Sigmoid colon (tissue), 7 donors: ENCODE data around the gene CCT6B. TPM values are rescaled to one million over a fixed set of nuclear protein-coding genes. Genes with fewer than 3 reads are reported as not detected.
A peak's percentile ranks its signal among the peaks of the same experiment; 100 is the strongest.

Source experiments
- DNase-seq: peaks from one replicate; pipeline ENCODE4 v3.0.0-alpha.2; 2019
- H3K27ac ChIP-seq, 4 donors: fragments of 200-600 bp; sonication (generic); one replicate each; pipeline ENCODE4 v1.5.1; 2016 to 2019; ENCODE audit warnings: mild to moderate bottlenecking in 1 of 4
- H3K27me3 ChIP-seq, 3 donors: fragments of 200-600 bp; sonication (generic); one replicate each; pipeline ENCODE4 v1.5.1; 2019; ENCODE audit warnings: mild to moderate bottlenecking in 1 of 3
- H3K36me3 ChIP-seq, 4 donors: fragments of 200-600 bp; sonication (generic); one replicate each; pipeline ENCODE4 v1.5.1; 2016 to 2019
- H3K4me1 ChIP-seq, 4 donors: fragments of 200-600 bp; sonication (generic); one replicate each; pipeline ENCODE4 v1.5.1; 2017 to 2019
- H3K4me3 ChIP-seq, 4 donors: fragments of 200-600 bp; sonication (generic); one replicate each; pipeline ENCODE4 v1.5.1; 2017 to 2019; ENCODE audit warnings: mild to moderate bottlenecking in 2 of 4, moderate library complexity in 1 of 4
- H3K9me3 ChIP-seq, 4 donors: fragments of 200-600 bp in 3 of 4; sonication (generic) in 3 of 4; one replicate each; pipeline versions ENCODE4 v1.5.1 to v1.6.1; 2013 to 2019
- EP300 ChIP-seq, 4 donors: sonication (generic); formaldehyde crosslinking; IDR thresholded peaks; one replicate each; pipeline ENCODE4 v1.6.1; 2017; ENCODE audit warnings: antibody characterized with exemption in 4 of 4
- POLR2A ChIP-seq, 2 donors: fragments of 450-650 bp; IDR thresholded peaks; one replicate each; pipeline ENCODE4 v1.6.1; 2016; ENCODE audit warnings: antibody characterized with exemption in 2 of 2, mild to moderate bottlenecking in 2 of 2, moderate library complexity in 2 of 2
- POLR2AphosphoS5 ChIP-seq, 4 donors: sonication (generic); formaldehyde crosslinking; IDR thresholded peaks; one replicate each; pipeline ENCODE4 v1.6.1; 2017; ENCODE audit warnings: antibody characterized with exemption in 4 of 4
- WGBS, 2 donors: extraction: QIAGEN DNeasy Blood & Tissue Kit; methylation state at CpG; one replicate each; pipeline ENCODE4 v1.1.7; 2013; 5-methylcytosine and 5-hydroxymethylcytosine counted together
- intact Hi-C: fragments of 100-400 bp; cut with DNase I; formaldehyde crosslinking; loops from one replicate; pipeline ENCODE4 v1.15.1; 2023
- polyA plus RNA-seq, 3 donors: library from polyadenylated mRNA; stranded (reverse); fragments of 200-250 nt; gene quantifications; one replicate each; pipeline ENCODE4 v1.2.3, GENCODE V29; 2013
- total RNA-seq, 4 donors: library from RNA; depleted of rRNA; stranded (reverse); fragments of >200 nt; gene quantifications; one replicate each; pipeline ENCODE4 v1.1.0, GENCODE V29; 2016
- TF ChIP-seq, protein P1 (sequence below), 4 experiments: fragments of 450-650 bp in 3 of 4; fragments of 200-600 bp in 1 of 4; IDR thresholded peaks; one replicate each; pipeline ENCODE4 v1.5.1; 2016 to 2019; ENCODE audit warnings: antibody characterized with exemption in 4 of 4, mild to moderate bottlenecking in 3 of 4, moderate library complexity in 2 of 4
- donor health status: healthy with polysubstance abuse.
- donor health status: Bipolar disorder and iron deficiency.
- donor health status: healthy.

Gene CCT6B
- total and polyA plus RNA-seq, 7 donors = 0.87 to 4.3 (median 3.3) TPM

DNA sequence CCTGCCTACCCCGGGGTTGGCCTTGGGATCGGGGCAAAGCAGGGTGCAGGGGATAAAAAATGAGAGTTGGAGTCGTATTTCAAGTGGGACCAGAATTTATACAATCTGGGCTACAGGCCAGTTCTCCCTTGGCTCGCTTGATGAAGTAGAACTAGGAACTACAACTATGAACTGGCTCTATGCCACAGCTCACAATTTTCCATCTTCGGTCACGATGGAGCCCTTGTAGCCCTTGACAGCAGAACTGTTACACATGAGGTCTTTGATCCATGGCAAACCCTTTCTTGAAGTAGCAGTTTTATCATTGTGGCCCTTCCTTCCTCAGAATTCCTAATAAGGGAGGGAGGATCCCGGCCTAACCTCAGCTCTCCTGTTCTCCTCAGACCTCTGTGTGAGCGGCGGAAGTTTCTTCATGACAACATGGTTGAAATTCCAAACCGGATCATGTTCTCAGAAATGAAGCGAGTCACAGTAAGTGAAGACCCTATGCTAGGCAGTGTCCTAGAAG lies 36.1 kb upstream of the CCT6B start:
- Histone ChIP-seq H3K4me3 (peak overlapping the region in 1 of 4 donors; percentile 4), H3K36me3 (peaks cover 5 to 71% (median 15%) of the 10 kb centered on the region in 4 donors), H3K4me1 (peaks cover 0 to 61% (median 49%) of the 10 kb centered on the region in 4 donors), H3K9me3 (no peaks in the 10 kb centered on the region), H3K27me3 (no peaks in the 10 kb centered on the region), H3K27ac (peak overlapping the region; percentile 86 to 92 (median 89))
- TF ChIP-seq POLR2A (IDR thresholded peaks at IDR 0.05) (no peak), POLR2AphosphoS5 (IDR thresholded peaks at IDR 0.05) (peak; percentile 32 to 75 (median 74)), EP300 (IDR thresholded peaks at IDR 0.05) (peak in 2 of 4 donors; percentile 32 to 51)
- TF ChIP-seq, protein P1, sequence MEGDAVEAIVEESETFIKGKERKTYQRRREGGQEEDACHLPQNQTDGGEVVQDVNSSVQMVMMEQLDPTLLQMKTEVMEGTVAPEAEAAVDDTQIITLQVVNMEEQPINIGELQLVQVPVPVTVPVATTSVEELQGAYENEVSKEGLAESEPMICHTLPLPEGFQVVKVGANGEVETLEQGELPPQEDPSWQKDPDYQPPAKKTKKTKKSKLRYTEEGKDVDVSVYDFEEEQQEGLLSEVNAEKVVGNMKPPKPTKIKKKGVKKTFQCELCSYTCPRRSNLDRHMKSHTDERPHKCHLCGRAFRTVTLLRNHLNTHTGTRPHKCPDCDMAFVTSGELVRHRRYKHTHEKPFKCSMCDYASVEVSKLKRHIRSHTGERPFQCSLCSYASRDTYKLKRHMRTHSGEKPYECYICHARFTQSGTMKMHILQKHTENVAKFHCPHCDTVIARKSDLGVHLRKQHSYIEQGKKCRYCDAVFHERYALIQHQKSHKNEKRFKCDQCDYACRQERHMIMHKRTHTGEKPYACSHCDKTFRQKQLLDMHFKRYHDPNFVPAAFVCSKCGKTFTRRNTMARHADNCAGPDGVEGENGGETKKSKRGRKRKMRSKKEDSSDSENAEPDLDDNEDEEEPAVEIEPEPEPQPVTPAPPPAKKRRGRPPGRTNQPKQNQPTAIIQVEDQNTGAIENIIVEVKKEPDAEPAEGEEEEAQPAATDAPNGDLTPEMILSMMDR (IDR thresholded peaks at IDR 0.05) = no peak
- 55 to 65% methylated on average over 11 of the region's 11 CpGs for WGBS, 2 donors
- intact Hi-C loops = loop anchor here (2.0 kb wide), 1 partner anchor 17 kb away; the partner anchor contains the start of gene LIG3
- peak; percentile 91 for DNase-seq

DNA sequence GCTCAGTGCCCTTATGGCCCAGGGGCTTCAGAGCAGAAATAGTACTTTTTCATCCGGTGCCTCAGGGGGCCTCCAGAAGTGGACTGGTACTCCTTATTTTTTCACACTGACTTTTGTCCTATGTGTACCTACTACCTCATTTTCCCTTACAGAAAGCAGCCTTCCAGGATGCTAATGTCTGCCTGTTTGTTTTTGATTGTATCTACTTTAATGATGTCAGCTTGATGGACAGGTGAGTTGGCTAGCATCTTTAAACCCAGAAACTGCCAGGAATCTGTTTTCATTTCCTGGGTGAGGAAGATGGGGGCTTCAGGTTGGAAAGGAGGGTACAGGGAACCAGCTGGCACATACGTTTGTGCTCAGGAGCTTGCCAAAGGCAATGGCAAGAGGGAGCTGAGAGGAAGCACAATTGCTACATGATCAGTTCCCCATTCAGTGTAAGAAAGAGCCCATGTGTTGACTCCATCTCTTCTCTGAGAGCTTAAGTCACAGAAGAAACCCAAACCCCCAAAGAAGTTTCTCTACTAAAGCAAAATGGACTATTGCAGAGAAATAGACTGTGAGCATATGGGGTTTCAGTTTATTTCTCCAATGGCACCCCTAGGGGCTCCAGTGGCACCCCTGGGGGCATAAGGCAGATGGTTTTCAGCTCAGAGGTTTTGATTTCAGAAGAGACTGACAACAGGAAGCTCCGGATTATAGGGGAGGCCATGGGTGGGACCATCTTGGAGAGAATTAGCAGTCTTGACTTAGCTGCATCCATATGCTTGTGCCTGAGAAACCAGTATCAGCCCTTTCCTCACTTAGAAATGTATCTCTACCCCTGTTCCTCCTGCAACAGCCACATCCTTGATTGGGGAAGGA lies 35.4 kb upstream of the CCT6B start:
- 85 to 88% methylated on average over 3 of the region's 3 CpGs for WGBS, 2 donors
- Histone ChIP-seq H3K27me3 (no peaks in the 10 kb centered on the region), H3K36me3 (peaks cover 5 to 76% (median 17%) of the 10 kb centered on the region in 4 donors), H3K9me3 (no peaks in the 10 kb centered on the region), H3K27ac (peak overlapping the region; percentile 86 to 92 (median 89)), H3K4me3 (no peak overlapping the region), H3K4me1 (peaks cover 0 to 55% (median 43%) of the 10 kb centered on the region in 4 donors)
- TF ChIP-seq POLR2A (IDR thresholded peaks at IDR 0.05) (no peak), POLR2AphosphoS5 (IDR thresholded peaks at IDR 0.05) (no peak), EP300 (IDR thresholded peaks at IDR 0.05) (no peak)
- TF ChIP-seq, protein P1 (IDR thresholded peaks at IDR 0.05) = no peak
- DNase-seq = no peak
- intact Hi-C loops = loop anchor here (2.0 kb wide), 1 partner anchor 16 kb away; the partner anchor contains the start of gene LIG3

DNA sequence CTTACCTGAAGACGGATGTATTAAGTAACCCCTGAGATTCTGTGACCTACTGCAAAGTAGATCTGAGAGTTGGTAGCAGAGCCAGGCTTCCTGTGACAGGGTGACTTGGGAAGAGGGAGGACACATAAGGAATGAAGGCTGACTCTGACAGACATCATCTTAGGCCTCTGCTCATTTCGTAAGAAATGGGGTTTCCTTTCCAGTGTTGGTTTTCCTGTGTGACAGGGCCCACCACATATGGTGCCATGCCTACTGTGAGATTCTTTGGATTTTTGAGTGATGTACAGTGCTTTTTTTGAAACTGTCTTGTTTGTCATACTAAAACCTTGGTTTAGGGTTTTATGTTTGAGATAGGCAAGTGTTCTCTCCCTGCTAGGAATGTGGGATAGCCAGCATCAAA lies 31.8 kb upstream of the CCT6B start:
- H3K27me3 ChIP-seq = no peaks in the 10 kb centered on the region
- intact Hi-C loops = no loop called here
- WGBS, 2 donors = 78 to 86% methylated on average over 2 of the region's 2 CpGs
- TF ChIP-seq POLR2A (IDR thresholded peaks at IDR 0.05) (no peak), EP300 (IDR thresholded peaks at IDR 0.05) (no peak), POLR2AphosphoS5 (IDR thresholded peaks at IDR 0.05) (no peak)
- TF ChIP-seq, protein P1 (IDR thresholded peaks at IDR 0.05) = no peak
- no peaks in the 10 kb centered on the region for H3K9me3 ChIP-seq
- peaks cover 0 to 30% (median 26%) of the 10 kb centered on the region in 4 donors for H3K4me1 ChIP-seq
- H3K27ac ChIP-seq = peak overlapping the region in 2 of 4 donors; percentile 26 to 27
- DNase-seq = no peak
- peaks cover 10 to 77% (median 19%) of the 10 kb centered on the region in 4 donors for H3K36me3 ChIP-seq
- H3K4me3 ChIP-seq = no peak overlapping the region

DNA sequence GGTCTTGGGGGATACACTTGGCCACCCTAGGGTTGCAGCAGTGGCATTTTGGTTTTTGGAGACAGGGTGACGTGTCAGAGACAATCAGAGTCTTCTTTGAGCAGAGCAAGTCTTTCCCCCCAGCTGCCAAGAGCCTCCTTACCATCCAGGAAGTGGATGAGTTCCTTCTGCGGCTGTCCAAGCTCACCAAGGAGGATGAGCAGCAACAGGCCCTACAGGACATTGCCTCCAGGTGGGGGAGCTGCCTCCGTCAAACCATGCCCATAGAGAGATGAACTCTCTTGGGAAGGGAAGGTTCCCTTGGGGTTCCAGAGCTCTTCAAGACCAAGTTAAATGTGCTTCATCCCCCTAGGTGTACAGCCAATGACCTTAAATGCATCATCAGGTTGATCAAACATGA lies 30.3 kb upstream of the CCT6B start:
- H3K4me3 ChIP-seq = no peak overlapping the region
- WGBS, 2 donors = 86 to 92% methylated on average over 3 of the region's 3 CpGs
- no peak for DNase-seq
- peaks cover 0 to 16% (median 13%) of the 10 kb centered on the region in 4 donors for H3K4me1 ChIP-seq
- intact Hi-C loops = no loop called here
- peak overlapping the region in 3 of 4 donors; percentile 42 to 67 (median 62) for H3K27ac ChIP-seq
- TF ChIP-seq, protein P1 (IDR thresholded peaks at IDR 0.05) = no peak
- TF ChIP-seq POLR2AphosphoS5 (IDR thresholded peaks at IDR 0.05) (no peak), EP300 (IDR thresholded peaks at IDR 0.05) (no peak), POLR2A (IDR thresholded peaks at IDR 0.05) (no peak)
- peaks cover 10 to 88% (median 19%) of the 10 kb centered on the region in 4 donors for H3K36me3 ChIP-seq
- no peaks in the 10 kb centered on the region for H3K9me3 ChIP-seq
- H3K27me3 ChIP-seq = no peaks in the 10 kb centered on the region
